HCT116 (cell line): ENCODE results near the gene PKM. TPM values are rescaled to one million over a fixed set of nuclear protein-coding genes. Genes with fewer than 3 reads are reported as not detected.

ENCODE experiments used
- ATAC-seq: fragments of 200-7000 bp; cut with Tn5 transposase; 2 replicates; pipeline ENCODE4 v1.9.1; 2020; ENCODE audit warnings: mild to moderate bottlenecking, moderate library complexity
- BruUV-seq: library from RNA; stranded (reverse); fragments of 400-500 nt; replicated peaks from 2 replicates; lab custom pipeline; 2021; lab: Mats Ljungman, UMichigan
- CTCF ChIA-PET: fragments of 300-600 bp; sonication (Branson Sonifier 250); formaldehyde crosslinking; loops from one replicate; lab custom pipeline; 2021; ENCODE audit warnings: antibody characterized with exemption; lab: Charles Lee
- POLR2A ChIA-PET: fragments of 300-600, 350-600 bp; sonication (Branson Sonifier 250); formaldehyde crosslinking; loops from one replicate; lab custom pipeline; 2021; ENCODE audit warnings: antibody characterized with exemption; lab: Charles Lee
- RAD21 ChIA-PET, 2 experiments: fragments of 300-600 bp; sonication (Branson Sonifier 250); formaldehyde crosslinking; loops; one replicate each; lab custom pipeline; 2023; ENCODE audit warnings: low total read pairs in 2 of 2; ENCODE audit not compliant: uncharacterized antibody in 2 of 2, unreplicated experiment in 2 of 2, low non-redundant PET in 1 of 2; lab: Charles Lee
- DNase-seq: peaks from one replicate; pipeline ENCODE4 v3.0.0-alpha.2; 2010; ENCODE audit warnings: low read depth, low spot score
- H2AFZ ChIP-seq: fragments of 200-600 bp; shearing (Covaris generic), sonication (generic); 2 replicates; pipeline ENCODE4 v1.6.1; 2017; ENCODE audit warnings: low read depth, mixed run types, mixed read lengths, antibody characterized with exemption, low read length; ENCODE audit not compliant: poor library complexity, severe bottlenecking
- H3K27ac ChIP-seq: 2 replicates; pipeline ENCODE4 v1.5.1; 2012; ENCODE audit warnings: low read depth, low read length
- H3K27me3 ChIP-seq: fragments of 200-600 bp; sonication (generic); 2 replicates; pipeline ENCODE4 v1.6.1; 2016; ENCODE audit warnings: mixed run types, low read length, mixed read lengths; ENCODE audit not compliant: insufficient read depth
- H3K36me3 ChIP-seq, 2 experiments: fragments of 200-500 bp in 1 of 2; fragments of 200-600 bp in 1 of 2; sonication (Bioruptor generic) in 1 of 2; sonication (generic) in 1 of 2; 2 replicates each; pipeline versions ENCODE4 v1.5.1 to v1.6.1; 2014 to 2016; ENCODE audit warnings: low read length in 2 of 2, inconsistent platforms in 1 of 2, mixed read lengths in 1 of 2, mixed run types in 1 of 2; ENCODE audit not compliant: insufficient read depth in 2 of 2, control insufficient read depth in 1 of 2
- H3K4me1 ChIP-seq, 2 experiments: fragments of 200-600 bp in 1 of 2; sonication (generic) in 1 of 2; 2 replicates each; pipeline versions ENCODE4 v1.5.1 to v1.6.1; 2012 to 2017; ENCODE audit warnings: low read length in 2 of 2, inconsistent platforms in 1 of 2, mild to moderate bottlenecking in 1 of 2, mixed read lengths in 1 of 2, mixed run types in 1 of 2, moderate library complexity in 1 of 2; ENCODE audit not compliant: insufficient read depth in 2 of 2, control insufficient read depth in 1 of 2
- H3K4me2 ChIP-seq: fragments of 200-600 bp; sonication (generic); 2 replicates; pipeline ENCODE4 v1.6.1; 2017; ENCODE audit warnings: mixed run types, low read length, mixed read lengths
- H3K4me3 ChIP-seq, 2 experiments: fragments of 200-600 bp in 1 of 2; sonication (generic) in 1 of 2; replicated peaks in 1 of 2; 2 replicates each; pipeline ENCODE4 v1.5.1; 2011 to 2016; ENCODE audit warnings: low read length in 2 of 2, control low read depth in 1 of 2, low read depth in 1 of 2, mild to moderate bottlenecking in 1 of 2, mixed read lengths in 1 of 2, mixed run types in 1 of 2
- H3K79me2 ChIP-seq: fragments of 200-600 bp; sonication (generic); 2 replicates; pipeline ENCODE4 v1.6.1; 2017; ENCODE audit warnings: mild to moderate bottlenecking, mixed run types, low read length, moderate library complexity, mixed read lengths; ENCODE audit not compliant: insufficient read depth
- H3K9ac ChIP-seq: fragments of 200-600 bp; sonication (generic); 2 replicates; pipeline ENCODE4 v1.6.1; 2016; ENCODE audit warnings: low read length, mixed read lengths
- H3K9me2 ChIP-seq: fragments of 200-600 bp; sonication (generic), shearing (Covaris generic); 2 replicates; pipeline ENCODE4 v1.6.1; 2017; ENCODE audit warnings: mixed run types, mild to moderate bottlenecking, moderate library complexity; ENCODE audit not compliant: insufficient read depth
- H3K9me3 ChIP-seq, 2 experiments: fragments of 200-500 bp in 1 of 2; fragments of 200-600 bp in 1 of 2; sonication (Bioruptor generic) in 1 of 2; sonication (generic) in 1 of 2; 2 replicates each; pipeline ENCODE4 v1.6.1; 2014 to 2017; ENCODE audit warnings: low read length in 2 of 2, mixed read lengths in 2 of 2, inconsistent platforms in 1 of 2, low read depth in 1 of 2, mild to moderate bottlenecking in 1 of 2, mixed run types in 1 of 2, moderate library complexity in 1 of 2; ENCODE audit not compliant: control insufficient read depth in 1 of 2, insufficient read depth in 1 of 2
- H4K20me1 ChIP-seq: fragments of 200-600 bp; sonication (generic), shearing (Covaris generic); 2 replicates; pipeline ENCODE4 v1.6.1; 2017; ENCODE audit warnings: mixed run types, mild to moderate bottlenecking, moderate library complexity; ENCODE audit not compliant: insufficient read depth
- CBX3 ChIP-seq: IDR thresholded peaks from 2 replicates; pipeline ENCODE4 v1.6.1; 2012; ENCODE audit warnings: low read depth
- CEBPB ChIP-seq: IDR thresholded peaks from 2 replicates; pipeline ENCODE4 v1.6.1; 2012; ENCODE audit warnings: low read depth
- CTCF ChIP-seq, 3 experiments: fragments of 200-600 bp in 1 of 3; sonication (generic) in 1 of 3; IDR thresholded peaks in 2 of 3; conservative IDR thresholded peaks in 1 of 3; 2 replicates each; pipeline ENCODE4 v1.5.1; 2012 to 2017; ENCODE audit warnings: low read depth in 2 of 3, low read length in 2 of 3, antibody characterized with exemption in 1 of 3, borderline replicate concordance in 1 of 3, control low read depth in 1 of 3, mild to moderate bottlenecking in 1 of 3, mixed read lengths in 1 of 3, mixed run types in 1 of 3, moderate library complexity in 1 of 3; ENCODE audit not compliant: insufficient read depth in 1 of 3
- EGR1 ChIP-seq: IDR thresholded peaks from 2 replicates; pipeline ENCODE4 v1.6.1; 2012; ENCODE audit warnings: low read depth
- EZH2 ChIP-seq: fragments of 200-600 bp; sonication (generic); IDR thresholded peaks from 2 replicates; pipeline ENCODE4 v1.6.1; 2017; ENCODE audit warnings: antibody characterized with exemption, mixed run types
- JUND ChIP-seq: IDR thresholded peaks from 2 replicates; pipeline ENCODE4 v1.6.1; 2012
- MAX ChIP-seq: IDR thresholded peaks from 2 replicates; pipeline ENCODE4 v1.6.1; 2012
- REST ChIP-seq: IDR thresholded peaks from 2 replicates; pipeline ENCODE4 v1.6.1; 2012; ENCODE audit warnings: low read depth
- SIN3A ChIP-seq: IDR thresholded peaks from 2 replicates; pipeline ENCODE4 v1.6.1; 2012; ENCODE audit warnings: low read depth
- SRF ChIP-seq: IDR thresholded peaks from 2 replicates; pipeline ENCODE4 v1.6.1; 2012; ENCODE audit warnings: low read depth
- TCF7L2 ChIP-seq: IDR thresholded peaks from 2 replicates; pipeline ENCODE4 v1.7.0; 2011; ENCODE audit warnings: borderline replicate concordance, inconsistent platforms; ENCODE audit not compliant: insufficient read depth, insufficient read length; ENCODE audit errors: extremely low read depth
- ZBTB33 ChIP-seq: IDR thresholded peaks from 2 replicates; pipeline ENCODE4 v1.6.1; 2011; ENCODE audit warnings: mild to moderate bottlenecking, low read length, moderate library complexity; ENCODE audit not compliant: insufficient replicate concordance; ENCODE audit errors: extremely low read depth
- intact Hi-C: fragments of 100-400 bp; cut with micrococcal nuclease; formaldehyde crosslinking; loops from 2 replicates; pipeline ENCODE4 v1.10.0; 2022
- total RNA-seq: library from RNA; stranded (reverse); gene quantifications from one replicate; pipeline ENCODE4 v1.2.1, GENCODE V29; 2021; ENCODE audit not compliant: unreplicated experiment

The PKM gene
- total RNA-seq, 1 experiment from 2014 or later: 1,664 TPM

- Histone ChIP-seq H3K9me3 (no peaks in the 10 kb centered on the region), H3K27ac (no peak overlapping the region), H3K27me3 (no peaks in the 10 kb centered on the region), H3K9ac (no peak overlapping the region), H3K79me2 (no peaks in the 10 kb centered on the region), H3K4me2 (no peak overlapping the region), H2AFZ (no peak overlapping the region), H3K4me3 (no peak overlapping the region), H4K20me1 (no peaks in the 10 kb centered on the region), H3K9me2 (no peaks in the 10 kb centered on the region), H3K4me1 (no peaks in the 10 kb centered on the region), H3K36me3 (no peaks in the 10 kb centered on the region)
- DNase-seq: no peak
- BruUV-seq: no TSS peak
- POLR2A ChIA-PET: no interaction called here
- CTCF ChIA-PET: interaction anchor here (1.6 kb wide), 1 partner anchor 11 kb away, joined by 6 read pairs; no protein-coding TSS in a partner anchor
- TF ChIP-seq MAX (no peak), ZBTB33 (no peak), SRF (no peak), JUND (no peak), SIN3A (no peak), CBX3 (no peak), REST (no peak), CTCF (IDR thresholded peaks at IDR 0.05 in 2 of 3, conservative IDR thresholded peaks at IDR 0.05 in 1 of 3; ENCODE audit: borderline replicate concordance in 1 of 3, insufficient read depth in 1 of 3, low read depth in 2 of 3, low read length in 2 of 3) (no peak), EZH2 (no peak), EGR1 (no peak), TCF7L2 (no peak), CEBPB (no peak)
- intact Hi-C loops: no loop called here
- no peak for ATAC-seq
- RAD21 ChIA-PET: no interaction called here
Observed at GRCh38 chr15:72167445-72167844, 63.5 kb downstream of the PKM start.
